Panc1 (cell line): ENCODE results near the gene AGBL4. TPM values are rescaled to one million over a fixed set of nuclear protein-coding genes. Genes with fewer than 3 reads are reported as not detected.

ENCODE experiments used
- ATAC-seq: fragments of 200-7000 bp; cut with Tn5 transposase; 2 replicates; pipeline ENCODE4 v1.9.1; 2020; ENCODE audit warnings: mild to moderate bottlenecking, moderate library complexity
- BruUV-seq: library from RNA; stranded (reverse); fragments of 400-500 nt; replicated peaks from 2 replicates; lab custom pipeline; 2021; lab: Mats Ljungman, UMichigan
- CTCF ChIA-PET: fragments of 300-600 bp; sonication (Branson Sonifier 250); formaldehyde crosslinking; loops from one replicate; lab custom pipeline; 2022; ENCODE audit warnings: antibody characterized with exemption; lab: Charles Lee
- POLR2A ChIA-PET: fragments of 300-600 bp; sonication (Branson Sonifier 250); formaldehyde crosslinking; loops from one replicate; lab custom pipeline; 2022; ENCODE audit warnings: antibody characterized with exemption; lab: Charles Lee
- DNase-seq: peaks from one replicate; pipeline ENCODE4 v3.0.0-alpha.2; 2010; ENCODE audit warnings: low read depth, low spot score
- H3K27ac ChIP-seq: 2 replicates; pipeline ENCODE4 v1.5.1; 2011; ENCODE audit warnings: mild to moderate bottlenecking, low read length, inconsistent platforms
- H3K27me3 ChIP-seq: fragments of 200-500 bp; sonication (Bioruptor generic); 2 replicates; pipeline ENCODE4 v1.6.0; 2014; ENCODE audit warnings: low read length, inconsistent platforms; ENCODE audit not compliant: control insufficient read depth, insufficient read depth
- H3K36me3 ChIP-seq: fragments of 200-500 bp; sonication (Bioruptor generic); 2 replicates; pipeline ENCODE4 v1.5.1; 2014; ENCODE audit warnings: inconsistent platforms, mild to moderate bottlenecking, low read length, moderate library complexity; ENCODE audit not compliant: control insufficient read depth, insufficient read depth
- H3K4me1 ChIP-seq: 2 replicates; pipeline ENCODE4 v1.5.1; 2011; ENCODE audit warnings: inconsistent platforms, mild to moderate bottlenecking, low read length, moderate library complexity; ENCODE audit not compliant: control insufficient read depth, insufficient read depth
- H3K4me3 ChIP-seq, 2 experiments: 2 replicates each; pipeline ENCODE4 v1.5.1; 2011 to 2012; ENCODE audit warnings: low read depth in 2 of 2, low read length in 2 of 2, mild to moderate bottlenecking in 2 of 2, inconsistent platforms in 1 of 2, moderate library complexity in 1 of 2
- H3K9me3 ChIP-seq: fragments of 200-500 bp; sonication (Bioruptor generic); 2 replicates; pipeline ENCODE4 v1.5.1; 2014; ENCODE audit warnings: low read depth, mild to moderate bottlenecking, inconsistent platforms, low read length, moderate library complexity; ENCODE audit not compliant: control insufficient read depth, insufficient read depth
- CTCF ChIP-seq: fragments of 450-650 bp; IDR thresholded peaks from 2 replicates; pipeline ENCODE4 v1.5.1; 2017; ENCODE audit warnings: mild to moderate bottlenecking
- POLR2AphosphoS5 ChIP-seq: IDR thresholded peaks from 2 replicates; pipeline ENCODE4 v1.6.1; 2012; ENCODE audit warnings: mild to moderate bottlenecking, low read depth, low read length, moderate library complexity
- REST ChIP-seq, 2 experiments: IDR thresholded peaks; 2 replicates each; pipeline ENCODE4 v1.6.1; 2011 to 2012; ENCODE audit warnings: low read depth in 2 of 2, control low read depth in 1 of 2, low read length in 1 of 2, mild to moderate bottlenecking in 1 of 2, moderate library complexity in 1 of 2; ENCODE audit not compliant: insufficient read depth in 1 of 2
- SIN3A ChIP-seq: IDR thresholded peaks from 2 replicates; pipeline ENCODE4 v1.6.1; 2012; ENCODE audit warnings: low read depth, mild to moderate bottlenecking, low read length, moderate library complexity, borderline replicate concordance; ENCODE audit not compliant: insufficient read depth
- TCF7L2 ChIP-seq: IDR thresholded peaks from 2 replicates; pipeline ENCODE4 v1.6.1; 2011; ENCODE audit warnings: mild to moderate bottlenecking, low read depth, low read length, inconsistent platforms
- in situ Hi-C: cut with HindIII; loops from 2 replicates; pipeline ENCODE4 v1.10.0; 2016; ENCODE audit warnings: low sequenced_read_pairs, low pct_unique_long_range_greater_than_20kb
- intact Hi-C: fragments of 100-400 bp; cut with micrococcal nuclease; formaldehyde crosslinking; loops from one replicate; pipeline ENCODE4 v1.10.0; 2022; ENCODE audit not compliant: unreplicated experiment
- total RNA-seq: library from RNA; stranded (reverse); gene quantifications from one replicate; pipeline ENCODE4 v1.2.1, GENCODE V29; 2021; ENCODE audit not compliant: unreplicated experiment

AGBL4 gene
- total RNA-seq, 1 experiment from 2014 or later = not detected

DNA sequence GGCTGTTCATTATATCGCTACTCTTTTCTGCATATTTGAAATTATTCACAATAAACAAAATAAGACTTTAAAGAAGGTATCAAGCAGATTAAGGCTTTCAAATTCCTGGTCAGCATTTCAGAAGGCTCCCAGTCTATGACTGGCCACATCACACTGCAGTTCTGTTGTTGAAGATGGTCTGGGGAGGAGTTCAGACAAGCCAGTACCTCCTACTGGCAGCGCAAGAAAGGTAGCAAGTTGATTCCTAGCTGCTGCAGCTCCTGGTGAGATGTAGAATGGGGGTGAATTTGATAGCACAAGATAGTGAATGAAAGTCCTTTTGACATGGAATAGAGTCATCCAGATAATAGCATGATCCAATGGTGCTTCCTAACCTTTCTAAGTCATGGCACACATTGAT lies 1158.8 kb downstream of the AGBL4 start:
- H3K36me3 ChIP-seq = no peaks in the 10 kb centered on the region
- POLR2A ChIA-PET = no interaction called here
- peaks cover 3% of the 10 kb centered on the region; the same call in 1 of the 2 replicates for H3K9me3 ChIP-seq
- no peak overlapping the region for H3K27ac ChIP-seq
- BruUV-seq = no TSS peak
- in situ Hi-C loops = no loop called here
- DNase-seq (no peak), ATAC-seq (no peak)
- intact Hi-C loops = no loop called here
- H3K4me1 ChIP-seq = no peaks in the 10 kb centered on the region
- CTCF ChIA-PET = no interaction called here
- no peaks in the 10 kb centered on the region for H3K27me3 ChIP-seq
- no peak for TF ChIP-seq SIN3A
- no peak for TF ChIP-seq POLR2AphosphoS5
- TF ChIP-seq TCF7L2 = no peak
- no peak for TF ChIP-seq CTCF
- TF ChIP-seq REST (IDR thresholded peaks at IDR 0.05; ENCODE audit: insufficient read depth in 1 of 2, low read depth in 2 of 2, low read length in 1 of 2) = no peak
- H3K4me3 ChIP-seq = no peak overlapping the region

- ChIA-PET CTCF (no interaction called here), POLR2A (no interaction called here)
- in situ Hi-C loops (no loop called here), intact Hi-C loops (no loop called here)
- H3K36me3 ChIP-seq = no peaks in the 10 kb centered on the region
- no TSS peak for BruUV-seq
- no peaks in the 10 kb centered on the region for H3K27me3 ChIP-seq
- TF ChIP-seq TCF7L2 (no peak), REST (IDR thresholded peaks at IDR 0.05; ENCODE audit: insufficient read depth in 1 of 2, low read depth in 2 of 2, low read length in 1 of 2) (no peak), SIN3A (no peak), CTCF (no peak), POLR2AphosphoS5 (no peak)
- no peaks in the 10 kb centered on the region for H3K4me1 ChIP-seq
- no peak overlapping the region for H3K4me3 ChIP-seq
- H3K27ac ChIP-seq = no peak overlapping the region
- ATAC-seq (no peak), DNase-seq (no peak)
- H3K9me3 ChIP-seq = peaks cover 3% of the 10 kb centered on the region; the same call in 1 of the 2 replicates
These were observed 1164.3 kb downstream of the AGBL4 start for GRCh38 chr1:48859456-48859855.
